ENCODE measurements around the gene USP3.
"Not testable (repeated sequence)": the region's sequence is repeated elsewhere in the genome, so short reads cannot be mapped to it uniquely, and the experiment has no call there.

Gene USP3

GRCh38 chr15:63620760-63621159 lies 116.4 kb downstream of the USP3 start:
- DNase-seq, result not testable (repeated sequence)

- no peak for DNase-seq
Observed at GRCh38 chr15:63623232-63623969, 119.0 kb downstream of the USP3 start.

- DNase-seq, result no peak
Observed at GRCh38 chr15:63626955-63627354, 122.6 kb downstream of the USP3 start.

- no peak for DNase-seq
Observed at GRCh38 chr15:63628123-63628822, 123.9 kb downstream of the USP3 start.

GRCh38 chr15:63630036-63630751 lies 125.8 kb downstream of the USP3 start:
- DNase-seq, result no peak

GRCh38 chr15:63633312-63633711 lies 128.9 kb downstream of the USP3 start:
- no peak for DNase-seq

GRCh38 chr15:63634154-63634553 lies 129.8 kb downstream of the USP3 start:
- DNase-seq, result no peak

GRCh38 chr15:63636518-63637061 lies 132.2 kb downstream of the USP3 start:
- no peak for DNase-seq

GRCh38 chr15:63638839-63639238 lies 134.4 kb downstream of the USP3 start:
- no peak for DNase-seq

GRCh38 chr15:63640146-63640545 lies 135.8 kb downstream of the USP3 start:
- DNase-seq, result no peak
